K562 (cell line): ENCODE measurements around the gene ZNF410. TPM values are rescaled to one million over a fixed set of nuclear protein-coding genes. Genes with fewer than 3 reads are reported as not detected.

Experiments used
- ATAC-seq: fragments of 200-7000 bp; cut with Tn5 transposase; 3 replicates; pipeline ENCODE4 v1.9.1; 2020; ENCODE audit warnings: moderate library complexity
- BruUV-seq: library from RNA; stranded (reverse); fragments of 400-500 nt; replicated peaks from 2 replicates; lab custom pipeline; 2021; lab: Mats Ljungman, UMichigan
- CTCF ChIA-PET: fragments of 300-600 bp; formaldehyde crosslinking; extraction: SDS; loops from one replicate; lab custom pipeline; 2021; ENCODE audit warnings: low intra/inter-chr PET ratio; lab: Yijun Ruan, JAX
- POLR2A ChIA-PET: fragments of 300-600, 350-650 bp; sonication (Branson Sonifier 250); formaldehyde crosslinking; extraction: SDS; loops from one replicate; lab custom pipeline; 2021; ENCODE audit warnings: antibody characterized with exemption, inconsistent platforms; lab: Yijun Ruan, JAX
- DNase-seq, 4 experiments: peaks; one replicate each; pipeline versions ENCODE4 v3.0.0 to v3.0.0-alpha.2; 2011 to 2018; ENCODE audit warnings: low spot score in 3 of 4, mixed read lengths in 3 of 4; ENCODE audit errors: extremely low read depth in 1 of 4
- FAIRE-seq: peaks from 2 replicates; lab custom pipeline; 2011; peaks lifted over from hg19 to GRCh38; lab: Jason Lieb, UNC
- H2AFZ ChIP-seq: 2 replicates; pipeline ENCODE4 v1.6.0; 2011; ENCODE audit warnings: low read depth, low read length, control low read depth, inconsistent platforms
- H3K27ac ChIP-seq: fragments of 200-600 bp; 3 replicates; pipeline ENCODE4 v1.8.0; 2011; ENCODE audit warnings: low read depth, mild to moderate bottlenecking, control low read depth, inconsistent platforms, low read length, moderate library complexity, mixed read lengths; ENCODE audit errors: extremely low read depth
- H3K27me3 ChIP-seq, 2 experiments: fragments of 300-600 bp in 1 of 2; 2 replicates in 1 of 2; 3 replicates in 1 of 2; pipeline versions ENCODE4 v1.6.0 to v1.8.0; 2011; ENCODE audit warnings: inconsistent platforms in 2 of 2, low read length in 2 of 2, mild to moderate bottlenecking in 1 of 2, mixed read lengths in 1 of 2, moderate library complexity in 1 of 2; ENCODE audit not compliant: control insufficient read depth in 2 of 2, insufficient read depth in 2 of 2
- H3K36me3 ChIP-seq: fragments of 300-600 bp; 3 replicates; pipeline ENCODE4 v1.8.0; 2011; ENCODE audit warnings: mild to moderate bottlenecking, low read length, inconsistent platforms; ENCODE audit not compliant: control insufficient read depth, insufficient read depth
- H3K4me1 ChIP-seq, 2 experiments: fragments of 200-600 bp in 1 of 2; replicated peaks in 1 of 2; 2 replicates in 1 of 2; 3 replicates in 1 of 2; pipeline versions ENCODE4 v1.5.1 to v1.8.0; 2011; ENCODE audit warnings: inconsistent platforms in 2 of 2, low read length in 2 of 2, mild to moderate bottlenecking in 1 of 2, mixed read lengths in 1 of 2, moderate library complexity in 1 of 2; ENCODE audit not compliant: control insufficient read depth in 2 of 2, insufficient read depth in 2 of 2
- H3K4me2 ChIP-seq: 2 replicates; pipeline ENCODE4 v1.6.1; 2011; ENCODE audit warnings: low read length, control low read depth, inconsistent platforms, mixed read lengths; ENCODE audit not compliant: insufficient read depth
- H3K4me3 ChIP-seq: fragments of 200-600 bp; sonication (generic), shearing (Covaris generic); 2 replicates; pipeline ENCODE4 v1.5.1; 2016; ENCODE audit warnings: control low read depth, inconsistent platforms
- H3K79me2 ChIP-seq: fragments of 200-600 bp; 3 replicates; pipeline ENCODE4 v1.8.0; 2011; ENCODE audit warnings: low read length, inconsistent platforms; ENCODE audit not compliant: control insufficient read depth, insufficient read depth
- H3K9ac ChIP-seq, 2 experiments: 2 replicates each; pipeline versions ENCODE4 v1.6.0 to v1.6.1; 2011; ENCODE audit warnings: low read depth in 2 of 2, low read length in 2 of 2, control low read depth in 1 of 2, inconsistent platforms in 1 of 2, mild to moderate bottlenecking in 1 of 2, mixed read lengths in 1 of 2; ENCODE audit not compliant: insufficient read depth in 1 of 2
- H3K9me1 ChIP-seq: one replicate; pipeline ENCODE4 v1.6.0; 2011; ENCODE audit warnings: inconsistent platforms, mild to moderate bottlenecking, low read length, moderate library complexity; ENCODE audit not compliant: control insufficient read depth, insufficient read depth
- H3K9me3 ChIP-seq: replicated peaks from 2 replicates; pipeline ENCODE4 v1.5.1; 2011; ENCODE audit warnings: low read depth, low read length, inconsistent platforms; ENCODE audit not compliant: control insufficient read depth, insufficient read depth
- H4K20me1 ChIP-seq: replicated peaks from 2 replicates; pipeline ENCODE4 v1.6.1; 2011; ENCODE audit warnings: low read length, inconsistent platforms, mixed read lengths; ENCODE audit not compliant: control insufficient read depth, insufficient read depth
- ARID3A ChIP-seq: IDR thresholded peaks from 2 replicates; pipeline ENCODE4 v1.6.1; 2012; ENCODE audit warnings: low read depth, low read length, improper control_type of control experiment, borderline replicate concordance
- BCOR ChIP-seq: fragments of 450-650 bp; IDR thresholded peaks from 2 replicates; pipeline ENCODE4 v1.6.1; 2016
- COPS2 ChIP-seq: fragments of 450-650 bp; conservative IDR thresholded peaks from 2 replicates; pipeline ENCODE4 v1.6.1; 2016; ENCODE audit warnings: mild to moderate bottlenecking, moderate library complexity
- ELF1 ChIP-seq: fragments of 200-800 bp; sonication (Bioruptor generic); IDR thresholded peaks from 2 replicates; pipeline ENCODE4 v1.6.1; 2016; ENCODE audit warnings: missing genetic modification characterization, missing compliant biosample characterization
- ELK3 ChIP-seq: fragments of 450-650 bp; formaldehyde crosslinking; IDR thresholded peaks from 2 replicates; pipeline ENCODE4 v1.4.0; 2020; ENCODE audit warnings: mild to moderate bottlenecking
- IFI16 ChIP-seq: fragments of 250-450 bp; sonication (Bioruptor Pico); IDR thresholded peaks from 2 replicates; pipeline ENCODE4 v2.1.2; 2022; ENCODE audit warnings: mild to moderate bottlenecking, inconsistent platforms
- LARP7 ChIP-seq: fragments of 450-650 bp; IDR thresholded peaks from 2 replicates; pipeline ENCODE4 v1.6.1; 2016
- MAFF ChIP-seq: IDR thresholded peaks from 2 replicates; pipeline ENCODE4 v1.6.1; 2012; ENCODE audit warnings: low read length, improper control_type of control experiment
- MITF ChIP-seq: IDR thresholded peaks from 2 replicates; pipeline ENCODE4 v1.6.1; 2014; ENCODE audit warnings: antibody characterized with exemption
- NCOA2 ChIP-seq, 2 experiments: fragments of 450-650 bp; IDR thresholded peaks; 2 replicates each; pipeline ENCODE4 v1.6.1; 2018; ENCODE audit warnings: mild to moderate bottlenecking in 2 of 2, moderate library complexity in 1 of 2; ENCODE audit not compliant: partially characterized antibody in 2 of 2
- PML ChIP-seq: IDR thresholded peaks from 2 replicates; pipeline ENCODE4 v1.6.1; 2012; ENCODE audit warnings: low read length, inconsistent platforms
- ZBTB9 ChIP-seq: fragments of 450-650 bp; formaldehyde crosslinking; IDR thresholded peaks from 2 replicates; pipeline ENCODE4 v1.4.0; 2020; ENCODE audit warnings: mild to moderate bottlenecking, moderate library complexity
- ZNF277 ChIP-seq: fragments of 250-450 bp; sonication (Bioruptor Pico); IDR thresholded peaks from 2 replicates; pipeline ENCODE4 v1.8.0; 2022; ENCODE audit warnings: inconsistent platforms, mild to moderate bottlenecking, moderate library complexity, borderline replicate concordance
- ZNF316 ChIP-seq: fragments of 450-650 bp; IDR thresholded peaks from 2 replicates; pipeline ENCODE4 v1.6.1; 2016
- ZNF695 ChIP-seq: fragments of 450-650 bp; formaldehyde crosslinking; IDR thresholded peaks from 2 replicates; pipeline ENCODE4 v1.4.0; 2020; ENCODE audit warnings: mild to moderate bottlenecking, moderate library complexity
- ZNF75A ChIP-seq: fragments of 450-650 bp; formaldehyde crosslinking; IDR thresholded peaks from 2 replicates; pipeline ENCODE4 v1.4.0; 2020; ENCODE audit warnings: mild to moderate bottlenecking
- WGBS: fragments of 100-300 bp; shearing (Covaris generic); methylation state at CpG from one replicate; pipeline ENCODE4 v1.1.6; 2016; ENCODE audit warnings: low coverage, mixed read lengths; ENCODE audit not compliant: insufficient coverage; ENCODE audit errors: missing lambda C conversion rate; 5-methylcytosine and 5-hydroxymethylcytosine counted together
- in situ Hi-C: fragments of 300-500 bp; cut with MboI; formaldehyde crosslinking; loops from 4 replicates; pipeline ENCODE4 v1.15.0; 2018; ENCODE audit warnings: inconsistent platforms, mixed read lengths
- intact Hi-C: fragments of 100-400 bp; cut with micrococcal nuclease; formaldehyde crosslinking; loops from 2 replicates; pipeline ENCODE4 v1.14.2; 2022
- polyA plus RNA-seq, 8 experiments: library from polyadenylated mRNA; depleted of rRNA in 4 of 8; stranded (reverse) in 5 of 8; unstranded in 3 of 8; fragments of >200 nt; fragmentation: Nextera tagmentation in 2 of 8; fragmentation: Illumina TruSeq in 1 of 8; extraction: Ambion mirVana in 2 of 8; extraction: Trizol in 1 of 8; gene quantifications; 2 replicates each; pipeline versions ENCODE4 v1.2.1 to v1.2.3, GENCODE V29; 2011 to 2014; ENCODE audit warnings: inconsistent platforms in 1 of 8, missing spikeins in 1 of 8
- total RNA-seq, 7 experiments: library from RNA; depleted of rRNA in 6 of 7; stranded (reverse); fragments of >200 nt in 6 of 7; fragmentation: Illumina TruSeq in 2 of 7; extraction: Trizol in 2 of 7; gene quantifications; 2 replicates each; pipeline versions ENCODE4 v1.2.1 to v1.2.3, GENCODE V29; 2011 to 2021; ENCODE audit warnings: low replicate concordance in 1 of 7

The ZNF410 gene
- total and polyA plus RNA-seq, 9 of the 15 experiments (the other 6 are each of a cell fraction or from before 2014, with no cell fraction given) = 20.5 to 64.8 (median 38.7) TPM

- Histone ChIP-seq H3K9me3 (no peaks in the 10 kb centered on the region; the same call in 1 of the 2 replicates), H2AFZ (peak within 1 kb of the TSS; percentile 91), H3K4me1 (peaks cover 4 to 12% of the 10 kb centered on the region in 2 experiments; a peak in 4 of 5 replicates), H3K4me3 (peak within 1 kb of the TSS; percentile 45), H3K4me2 (peak within 1 kb of the TSS; percentile 79), H3K27ac (peak within 1 kb of the TSS; percentile 82), H3K9ac (peak within 1 kb of the TSS; percentile 81 to 92), H3K27me3 (no peaks in the 10 kb centered on the region), H3K9me1 (no peaks in the 10 kb centered on the region), H3K36me3 (peaks cover 9% of the 10 kb centered on the region; the same call in 1 of the 3 replicates), H3K79me2 (peaks cover 22% of the 10 kb centered on the region), H4K20me1 (no peaks in the 10 kb centered on the region)
- in situ Hi-C loops (no loop called here), intact Hi-C loops (loop anchor here (10.0 kb wide), 1 partner anchor 217 kb away; no protein-coding TSS in a partner anchor)
- DNase-seq (peak; percentile 90 to 94 (median 91)), ATAC-seq (peak; percentile 93), FAIRE-seq (peak; percentile 85)
- CTCF ChIA-PET = no interaction called here
- POLR2A ChIA-PET = interaction anchor here (0.5 to 2.6 kb wide), 12 partner anchors 9 to 198 kb away, joined by 3 to 11 read pairs (median 5); partner anchors contain the start of gene ZNF410
- TSS peak; percentile 80 for BruUV-seq
- WGBS = under 1% methylated on average over 36 of the region's 51 CpGs
- TF ChIP-seq COPS2 = no peak
- TF ChIP-seq LARP7 = no peak
- TF ChIP-seq ELF1 (tag) = peak; percentile 44; the same call in 1 of the 2 replicates
- TF ChIP-seq MAFF = no peak
- TF ChIP-seq IFI16 (CRISPR knock-in tag) = no peak
- no peak for TF ChIP-seq NCOA2 (IDR thresholded peaks at IDR 0.05; ENCODE audit: partially characterized antibody in 2 of 2)
- TF ChIP-seq ZNF695 (CRISPR knock-in tag) = no peak
- no peak for TF ChIP-seq ZNF75A
- TF ChIP-seq ZNF316 = no peak
- no peak for TF ChIP-seq ZNF277
- no peak for TF ChIP-seq MITF
- TF ChIP-seq ARID3A = no peak
- TF ChIP-seq PML = no peak
- TF ChIP-seq BCOR = peak; percentile 56
- TF ChIP-seq ELK3 = no peak
- TF ChIP-seq ZBTB9 = no peak
Observed at GRCh38 chr14:73851567-73852382, 34.9 kb upstream of the ZNF410 start, which contains the start of gene PTGR2. PTGR2 (plus strand) TSS chr14:73851831; CDS start chr14:73858863, 7,032 bp downstream.
